BJ (cell line): ENCODE results near the gene CASP8. TPM values are rescaled to one million over a fixed set of nuclear protein-coding genes. Genes with fewer than 3 reads are reported as not detected.

ENCODE experiments used
- CTCF ChIA-PET: fragments of 350-600 bp; formaldehyde crosslinking; extraction: SDS; loops from one replicate; lab custom pipeline; 2021; ENCODE audit warnings: antibody characterized with exemption, inconsistent platforms; lab: Yijun Ruan, JAX
- POLR2A ChIA-PET: fragments of 300-600 bp; sonication (Branson Sonifier 250); formaldehyde crosslinking; extraction: SDS; loops from one replicate; lab custom pipeline; 2021; ENCODE audit warnings: antibody characterized with exemption; lab: Charles Lee
- DNase-seq: peaks from one replicate; pipeline ENCODE4 v3.0.0-alpha.2; 2011; ENCODE audit warnings: low read depth
- H3K27me3 ChIP-seq: 2 replicates; pipeline ENCODE4 v1.6.0; 2011; ENCODE audit warnings: low read length; ENCODE audit not compliant: control insufficient read depth, insufficient read depth
- H3K36me3 ChIP-seq: 2 replicates; pipeline ENCODE4 v1.5.1; 2011; ENCODE audit warnings: low read length; ENCODE audit not compliant: control insufficient read depth, insufficient read depth
- H3K4me3 ChIP-seq: 2 replicates; pipeline ENCODE4 v1.5.1; 2011; ENCODE audit warnings: low read depth, mild to moderate bottlenecking, control low read depth, low read length
- CTCF ChIP-seq: IDR thresholded peaks from 2 replicates; pipeline ENCODE4 v1.5.1; 2011; ENCODE audit warnings: low read depth, mild to moderate bottlenecking, control low read depth, inconsistent platforms, low read length, moderate library complexity; ENCODE audit not compliant: insufficient read depth
- polyA plus RNA-seq: library from polyadenylated mRNA; depleted of rRNA; stranded (reverse); fragments of >200 nt; gene quantifications from 2 replicates; pipeline ENCODE4 v1.2.3, GENCODE V29; 2011

CASP8 gene
- polyA plus RNA-seq, 1 experiment, result 10.3 TPM

GRCh38 chr2:201231781-201232466 is 28.4 kb upstream of the CASP8 start:
- Histone ChIP-seq H3K4me3 (no peak overlapping the region), H3K27me3 (no peaks in the 10 kb centered on the region), H3K36me3 (no peaks in the 10 kb centered on the region)
- TF ChIP-seq CTCF, result peak; percentile 95
- ChIA-PET CTCF (interaction anchor here (0.6 to 2.5 kb wide), 44 partner anchors 10 to 546 kb away, joined by 3 to 32 read pairs (median 4); partner anchors contain the start of gene CASP10), POLR2A (interaction anchor here (0.6 kb wide), 3 partner anchors 13 to 299 kb away, joined by 3 to 16 read pairs (median 8); no protein-coding TSS in a partner anchor)
- DNase-seq, result peak; percentile 62

- TF ChIP-seq CTCF, result no peak
- DNase-seq, result no peak
- Histone ChIP-seq H3K27me3 (no peaks in the 10 kb centered on the region), H3K36me3 (no peaks in the 10 kb centered on the region), H3K4me3 (no peak overlapping the region)
- ChIA-PET CTCF (interaction anchor here (0.6 to 2.5 kb wide), 41 partner anchors 11 to 546 kb away, joined by 3 to 32 read pairs (median 4); partner anchors contain the start of gene CASP10), POLR2A (interaction anchor here (0.5 to 0.6 kb wide), 3 partner anchors 44 to 365 kb away, joined by 3 to 16 read pairs (median 3); no protein-coding TSS in a partner anchor)
These were observed 27.9 kb upstream of the CASP8 start for GRCh38 chr2:201232467-201232815.

- H3K4me3 ChIP-seq, result no peak overlapping the region
- no peaks in the 10 kb centered on the region for H3K27me3 ChIP-seq
- TF ChIP-seq CTCF, result no peak
- no peaks in the 10 kb centered on the region for H3K36me3 ChIP-seq
- ChIA-PET CTCF (interaction anchor here (0.7 to 2.5 kb wide), 8 partner anchors 12 to 332 kb away, joined by 3 to 32 read pairs (median 13); partner anchors contain the start of gene CASP10), POLR2A (no interaction called here)
- DNase-seq, result no peak
These were observed 27.0 kb upstream of the CASP8 start for GRCh38 chr2:201233192-201233811.

GRCh38 chr2:201233812-201234662 is 26.3 kb upstream of the CASP8 start:
- CTCF ChIA-PET, result interaction anchor here (0.7 to 2.5 kb wide), 6 partner anchors 13 to 333 kb away, joined by 3 to 32 read pairs (median 6); no protein-coding TSS in a partner anchor
- DNase-seq, result no peak
- POLR2A ChIA-PET, result no interaction called here

More at GRCh38 chr2:201233812-201234662, 26.3 kb upstream of the CASP8 start:
- Histone ChIP-seq H3K36me3 (no peaks in the 10 kb centered on the region), H3K27me3 (no peaks in the 10 kb centered on the region), H3K4me3 (no peak overlapping the region)
- TF ChIP-seq CTCF, result no peak
